Measurements from ENCODE around the gene MAN1A1. TPM values are rescaled to one million over a fixed set of nuclear protein-coding genes. Genes with fewer than 3 reads are reported as not detected.

Gene MAN1A1
- total and polyA plus RNA-seq, 2 of the 8 experiments (the other 6 are each of a cell fraction or from before 2014, with no cell fraction given), result 1.8 to 5.4 TPM

GRCh38 chr6:119197271-119197670, 152.3 kb downstream of the MAN1A1 start (continued):
- TF ChIP-seq CHD1 (IDR thresholded peaks at IDR 0.05; ENCODE audit: low read depth, low read length) (no peak), CBX8 (IDR thresholded peaks at IDR 0.05; ENCODE audit: borderline replicate concordance, low read depth, low read length) (no peak), SIRT6 (IDR thresholded peaks at IDR 0.05; ENCODE audit: low read length) (no peak), YY1 (IDR thresholded peaks at IDR 0.05; ENCODE audit: low read depth, low read length) (no peak)
